Karpas-422 (cell line): ENCODE results near the gene L1CAM. TPM values are rescaled to one million over a fixed set of nuclear protein-coding genes. Genes with fewer than 3 reads are reported as not detected.

Source experiments
- DNase-seq: peaks from one replicate; pipeline ENCODE4 v3.0.0-alpha.2; 2015
- H2AFZ ChIP-seq: fragments of 200-600 bp; sonication (generic); 2 replicates; pipeline ENCODE4 v1.6.1; 2014; ENCODE audit warnings: antibody characterized with exemption, low read length, mixed read lengths
- H3K27ac ChIP-seq: fragments of 200-600 bp; sonication (generic); 2 replicates; pipeline ENCODE4 v1.5.1; 2014; ENCODE audit warnings: mild to moderate bottlenecking, low read length, moderate library complexity
- H3K27me3 ChIP-seq: fragments of 200-600 bp; sonication (generic); 2 replicates; pipeline ENCODE4 v1.6.1; 2014; ENCODE audit warnings: low read length, mixed read lengths
- H3K36me3 ChIP-seq: fragments of 200-600 bp; sonication (generic); 2 replicates; pipeline ENCODE4 v1.6.1; 2014; ENCODE audit warnings: low read length, mixed read lengths; ENCODE audit not compliant: insufficient read depth
- H3K4me1 ChIP-seq: fragments of 200-600 bp; sonication (generic); 2 replicates; pipeline ENCODE4 v1.6.1; 2014; ENCODE audit warnings: mild to moderate bottlenecking, low read length, mixed read lengths
- H3K4me2 ChIP-seq: fragments of 200-600 bp; sonication (generic); 2 replicates; pipeline ENCODE4 v1.6.1; 2014; ENCODE audit warnings: low read length, low read depth, mild to moderate bottlenecking; ENCODE audit not compliant: poor library complexity, severe bottlenecking
- H3K4me3 ChIP-seq: fragments of 200-600 bp; sonication (generic); 2 replicates; pipeline ENCODE4 v1.5.1; 2014; ENCODE audit warnings: mild to moderate bottlenecking, antibody characterized with exemption, low read length, mixed read lengths
- H3K79me2 ChIP-seq: fragments of 200-600 bp; sonication (generic); 2 replicates; pipeline ENCODE4 v1.6.1; 2014; ENCODE audit warnings: mild to moderate bottlenecking, low read length, mixed read lengths
- H3K9ac ChIP-seq: fragments of 200-600 bp; sonication (generic); 2 replicates; pipeline ENCODE4 v1.6.0; 2014; ENCODE audit warnings: low read length
- H3K9me2 ChIP-seq: fragments of 200-600 bp; sonication (generic), shearing (Covaris generic); replicated peaks from 2 replicates; pipeline ENCODE4 v1.6.0; 2014; ENCODE audit warnings: mild to moderate bottlenecking, low read length, moderate library complexity; ENCODE audit not compliant: insufficient read depth
- H3K9me3 ChIP-seq: fragments of 300-700, 200-600 bp; sonication (generic); 2 replicates; pipeline ENCODE4 v1.6.1; 2014; ENCODE audit warnings: low read length, mixed read lengths
- H4K20me1 ChIP-seq: fragments of 200-600 bp; sonication (generic); 2 replicates; pipeline ENCODE4 v1.6.1; 2014; ENCODE audit warnings: mild to moderate bottlenecking, antibody characterized with exemption, low read length, low read depth; ENCODE audit not compliant: insufficient read depth
- total RNA-seq: library from RNA; depleted of rRNA; stranded (reverse); fragments of >200 nt; shearing (Covaris generic); gene quantifications from 2 replicates; pipeline ENCODE4 v1.2.3, GENCODE V29; 2014; ENCODE audit warnings: low replicate concordance

L1CAM gene
- total RNA-seq, 1 experiment from 2014 or later: not detected

GRCh38 chrX:153874366-153875125 lies 11.4 kb downstream of the L1CAM start:
- DNase-seq: no peak
- no peak overlapping the region for H3K27ac ChIP-seq
- H3K9me2 ChIP-seq: no peaks in the 10 kb centered on the region

GRCh38 chrX:153874085-153874365 lies 11.9 kb downstream of the L1CAM start:
- DNase-seq: no peak
- Histone ChIP-seq H3K4me1 (no peaks in the 10 kb centered on the region), H2AFZ (no peak overlapping the region), H3K4me3 (no peak overlapping the region), H3K9ac (no peak overlapping the region), H3K9me3 (no peaks in the 10 kb centered on the region), H3K36me3 (no peaks in the 10 kb centered on the region), H3K27me3 (no peaks in the 10 kb centered on the region), H4K20me1 (0 out of 2 replicates have a peak, but pooled peaks cover 5% of the 10 kb centered on the region), H3K9me2 (no peaks in the 10 kb centered on the region), H3K27ac (no peak overlapping the region), H3K79me2 (no peaks in the 10 kb centered on the region), H3K4me2 (no peak overlapping the region)

More at GRCh38 chrX:153874366-153875125, 11.4 kb downstream of the L1CAM start:
- Histone ChIP-seq H3K4me1 (no peaks in the 10 kb centered on the region), H3K9ac (no peak overlapping the region), H3K4me3 (no peak overlapping the region), H3K36me3 (no peaks in the 10 kb centered on the region), H3K79me2 (no peaks in the 10 kb centered on the region), H3K27me3 (no peaks in the 10 kb centered on the region), H3K9me3 (no peaks in the 10 kb centered on the region), H3K4me2 (no peak overlapping the region), H2AFZ (no peak overlapping the region), H4K20me1 (0 out of 2 replicates have a peak, but pooled peaks cover 5% of the 10 kb centered on the region)

- H3K4me1 ChIP-seq: no peaks in the 10 kb centered on the region
- no peak overlapping the region for H3K27ac ChIP-seq
- no peaks in the 10 kb centered on the region for H3K9me2 ChIP-seq
- no peaks in the 10 kb centered on the region for H3K79me2 ChIP-seq
- no peaks in the 10 kb centered on the region for H3K9me3 ChIP-seq
- no peak for DNase-seq
- 0 out of 2 replicates have a peak, but pooled peaks cover 5% of the 10 kb centered on the region for H4K20me1 ChIP-seq
- no peaks in the 10 kb centered on the region for H3K36me3 ChIP-seq
- H3K4me2 ChIP-seq: no peak overlapping the region
- H3K9ac ChIP-seq: no peak overlapping the region
- no peak overlapping the region for H3K4me3 ChIP-seq
- no peaks in the 10 kb centered on the region for H3K27me3 ChIP-seq
- H2AFZ ChIP-seq: no peak overlapping the region
Measured at GRCh38 chrX:153873282-153874084, 12.5 kb downstream of the L1CAM start.

- Histone ChIP-seq H3K4me3 (no peak overlapping the region), H3K27ac (no peak overlapping the region), H3K36me3 (no peaks in the 10 kb centered on the region), H4K20me1 (no peaks in the 10 kb centered on the region), H2AFZ (no peak overlapping the region), H3K4me2 (no peak overlapping the region), H3K79me2 (no peaks in the 10 kb centered on the region), H3K27me3 (no peaks in the 10 kb centered on the region), H3K4me1 (no peaks in the 10 kb centered on the region), H3K9ac (no peak overlapping the region), H3K9me2 (no peaks in the 10 kb centered on the region), H3K9me3 (no peaks in the 10 kb centered on the region)
- DNase-seq: no peak
Measured at GRCh38 chrX:153871946-153872878, 13.8 kb downstream of the L1CAM start.

GRCh38 chrX:153871451-153871850 lies 14.5 kb downstream of the L1CAM start:
- no peaks in the 10 kb centered on the region for H3K9me3 ChIP-seq
- no peaks in the 10 kb centered on the region for H4K20me1 ChIP-seq
- H3K4me3 ChIP-seq: no peak overlapping the region
- no peaks in the 10 kb centered on the region for H3K79me2 ChIP-seq
- H3K27ac ChIP-seq: no peak overlapping the region
- no peak for DNase-seq
- H3K9ac ChIP-seq: no peak overlapping the region
- H3K9me2 ChIP-seq: no peaks in the 10 kb centered on the region
- H3K4me1 ChIP-seq: no peaks in the 10 kb centered on the region
- H3K27me3 ChIP-seq: no peaks in the 10 kb centered on the region
- H2AFZ ChIP-seq: no peak overlapping the region
- no peaks in the 10 kb centered on the region for H3K36me3 ChIP-seq
- no peak overlapping the region for H3K4me2 ChIP-seq

- no peak overlapping the region for H3K27ac ChIP-seq
- H3K4me2 ChIP-seq: no peak overlapping the region
- H3K9me3 ChIP-seq: no peaks in the 10 kb centered on the region
- H3K9me2 ChIP-seq: no peaks in the 10 kb centered on the region
- H3K9ac ChIP-seq: no peak overlapping the region
- no peaks in the 10 kb centered on the region for H4K20me1 ChIP-seq
- H3K4me3 ChIP-seq: no peak overlapping the region
- no peaks in the 10 kb centered on the region for H3K79me2 ChIP-seq
- no peaks in the 10 kb centered on the region for H3K36me3 ChIP-seq
- no peaks in the 10 kb centered on the region for H3K27me3 ChIP-seq
- no peak for DNase-seq
- H2AFZ ChIP-seq: no peak overlapping the region
- no peaks in the 10 kb centered on the region for H3K4me1 ChIP-seq
Measured at GRCh38 chrX:153870791-153871360, 15.1 kb downstream of the L1CAM start.

GRCh38 chrX:153870288-153870690 lies 15.7 kb downstream of the L1CAM start:
- no peak overlapping the region for H3K4me3 ChIP-seq
- no peak overlapping the region for H2AFZ ChIP-seq
- DNase-seq: no peak
- no peaks in the 10 kb centered on the region for H3K36me3 ChIP-seq
- H3K27me3 ChIP-seq: no peaks in the 10 kb centered on the region
- no peak overlapping the region for H3K4me2 ChIP-seq
- H3K79me2 ChIP-seq: no peaks in the 10 kb centered on the region
- H3K9ac ChIP-seq: no peak overlapping the region
- H3K9me2 ChIP-seq: no peaks in the 10 kb centered on the region
- no peaks in the 10 kb centered on the region for H4K20me1 ChIP-seq
- H3K9me3 ChIP-seq: no peaks in the 10 kb centered on the region
- H3K4me1 ChIP-seq: no peaks in the 10 kb centered on the region
- H3K27ac ChIP-seq: no peak overlapping the region
